Suprapubic skin (tissue), 4 donors: Measurements from ENCODE around the gene CPNE2.

ENCODE experiments used
- CTCF ChIP-seq, 2 donors: fragments of 200-600 bp in 1 of 2; fragments of 450-650 bp in 1 of 2; sonication (generic) in 1 of 2; IDR thresholded peaks; one replicate each; pipeline ENCODE4 v1.5.1; 2016 to 2019; ENCODE audit warnings: antibody characterized with exemption in 2 of 2, mild to moderate bottlenecking in 1 of 2, moderate library complexity in 1 of 2
- EP300 ChIP-seq: sonication (generic); formaldehyde crosslinking; IDR thresholded peaks from one replicate; pipeline ENCODE4 v1.6.1; 2017; ENCODE audit warnings: antibody characterized with exemption
- POLR2A ChIP-seq, 2 donors: fragments of 450-650 bp; IDR thresholded peaks; one replicate each; pipeline ENCODE4 v1.6.1; 2017; ENCODE audit warnings: antibody characterized with exemption in 2 of 2, mild to moderate bottlenecking in 2 of 2, moderate library complexity in 2 of 2
- POLR2AphosphoS5 ChIP-seq, 3 donors: sonication (generic); formaldehyde crosslinking; IDR thresholded peaks; one replicate each; pipeline ENCODE4 v1.6.1; 2017; ENCODE audit warnings: antibody characterized with exemption in 3 of 3

GRCh38 chr16:57091200-57091974 is 996 bp upstream of the CPNE2 start:
- TF ChIP-seq POLR2A (IDR thresholded peaks at IDR 0.05) (no peak), CTCF (IDR thresholded peaks at IDR 0.05) (no peak), POLR2AphosphoS5 (IDR thresholded peaks at IDR 0.05) (no peak), EP300 (no peak)
